HepG2 (cell line): ENCODE results near the gene FXYD6. TPM values are rescaled to one million over a fixed set of nuclear protein-coding genes. Genes with fewer than 3 reads are reported as not detected.
A peak's percentile ranks its signal among the peaks of the same experiment; 100 is the strongest.

Experiments
- ATAC-seq: fragments of 200-7000 bp; cut with Tn5 transposase; 3 replicates; pipeline ENCODE4 v1.9.1; 2020; ENCODE audit warnings: mild to moderate bottlenecking, moderate library complexity
- BruUV-seq: library from RNA; stranded (reverse); fragments of 400-500 nt; replicated peaks from 2 replicates; lab custom pipeline; 2021; lab: Mats Ljungman, UMichigan
- CTCF ChIA-PET: fragments of 300-600 bp; formaldehyde crosslinking; extraction: SDS; loops from one replicate; lab custom pipeline; 2021; ENCODE audit warnings: low total read pairs, inconsistent platforms, low intra/inter-chr PET ratio; lab: Yijun Ruan, JAX
- POLR2A ChIA-PET: fragments of 350-600 bp; sonication (Branson Sonifier 250); formaldehyde crosslinking; loops from one replicate; lab custom pipeline; 2020; ENCODE audit warnings: antibody characterized with exemption, inconsistent platforms; lab: Yijun Ruan, JAX
- DNase-seq: peaks from one replicate; pipeline ENCODE4 v3.0.0-alpha.2; 2015; ENCODE audit warnings: low spot score
- FAIRE-seq: peaks from 3 replicates; lab custom pipeline; 2011; peaks lifted over from hg19 to GRCh38; lab: Jason Lieb, UNC
- H2AFZ ChIP-seq: one replicate; pipeline ENCODE4 v1.6.1; 2011; ENCODE audit warnings: low read length, inconsistent platforms
- H3K27ac ChIP-seq: fragments of 300-600 bp; 3 replicates; pipeline ENCODE4 v1.8.0; 2011; ENCODE audit warnings: mixed run types, mild to moderate bottlenecking, mixed read lengths, low read length, inconsistent platforms; ENCODE audit not compliant: insufficient read depth; ENCODE audit errors: extremely low read length
- H3K27me3 ChIP-seq, 2 experiments: fragments of 200-600 bp in 1 of 2; 2 replicates in 1 of 2; 3 replicates in 1 of 2; pipeline versions ENCODE4 v1.6.0 to v1.8.0; 2011; ENCODE audit warnings: low read length in 2 of 2, mild to moderate bottlenecking in 2 of 2, moderate library complexity in 2 of 2, inconsistent platforms in 1 of 2; ENCODE audit not compliant: insufficient read depth in 2 of 2, control insufficient read depth in 1 of 2
- H3K36me3 ChIP-seq, 2 experiments: fragments of 200-600 bp in 1 of 2; replicated peaks in 1 of 2; 2 replicates in 1 of 2; 3 replicates in 1 of 2; pipeline versions ENCODE4 v1.5.1 to v1.8.0; 2011; ENCODE audit warnings: low read length in 2 of 2, inconsistent platforms in 1 of 2; ENCODE audit not compliant: insufficient read depth in 2 of 2, control insufficient read depth in 1 of 2
- H3K4me1 ChIP-seq: 2 replicates; pipeline ENCODE4 v1.5.1; 2012; ENCODE audit warnings: low read length, inconsistent platforms; ENCODE audit not compliant: insufficient read depth
- H3K4me2 ChIP-seq: 2 replicates; pipeline ENCODE4 v1.6.0; 2011; ENCODE audit warnings: low read depth, low read length, inconsistent platforms
- H3K4me3 ChIP-seq, 3 experiments: fragments of 200-600 bp in 1 of 3; sonication (generic), shearing (Covaris generic) in 1 of 3; replicated peaks in 1 of 3; 2 replicates each; pipeline ENCODE4 v1.5.1; 2011 to 2016; ENCODE audit warnings: low read length in 3 of 3, inconsistent platforms in 2 of 3, low read depth in 2 of 3, mild to moderate bottlenecking in 2 of 3, control low read depth in 1 of 3, mixed read lengths in 1 of 3; ENCODE audit not compliant: insufficient read depth in 1 of 3
- H3K79me2 ChIP-seq: one replicate; pipeline ENCODE4 v1.6.1; 2011; ENCODE audit warnings: low read length, inconsistent platforms; ENCODE audit not compliant: insufficient read depth
- H3K9ac ChIP-seq: 2 replicates; pipeline ENCODE4 v1.6.0; 2011; ENCODE audit warnings: mild to moderate bottlenecking, low read depth, low read length, inconsistent platforms; ENCODE audit not compliant: insufficient read depth
- H3K9me3 ChIP-seq: 2 replicates; pipeline ENCODE4 v1.5.1; 2012; ENCODE audit warnings: mild to moderate bottlenecking, low read length
- H4K20me1 ChIP-seq: 2 replicates; pipeline ENCODE4 v1.6.0; 2011; ENCODE audit warnings: inconsistent platforms, mild to moderate bottlenecking, low read length, moderate library complexity; ENCODE audit not compliant: insufficient read depth
- BRCA1 ChIP-seq: sonication (generic); formaldehyde crosslinking; IDR thresholded peaks from 2 replicates; pipeline ENCODE4 v1.4.0; 2020; ENCODE audit warnings: missing genetic modification reagents
- CEBPG ChIP-seq: IDR thresholded peaks from 2 replicates; pipeline ENCODE4 v1.6.1; 2016
- ESRRA ChIP-seq: sonication (generic); formaldehyde crosslinking; IDR thresholded peaks from 2 replicates; pipeline ENCODE4 v1.5.1; 2020; ENCODE audit warnings: mild to moderate bottlenecking, low read depth, missing genetic modification reagents
- PRPF4 ChIP-seq: fragments of 200-400 bp; formaldehyde crosslinking; IDR thresholded peaks from 2 replicates; pipeline ENCODE4 v1.6.1; 2016; ENCODE audit warnings: low read length, low read depth; ENCODE audit not compliant: poor library complexity, severe bottlenecking
- RNF2 ChIP-seq: fragments of 450-650 bp; conservative IDR thresholded peaks from 2 replicates; pipeline ENCODE4 v1.6.1; 2016; ENCODE audit warnings: low read depth
- SMAD3 ChIP-seq: sonication (generic); formaldehyde crosslinking; IDR thresholded peaks from 2 replicates; pipeline ENCODE4 v1.4.0; 2020; ENCODE audit warnings: missing genetic modification reagents
- STAG1 ChIP-seq: sonication (generic); formaldehyde crosslinking; IDR thresholded peaks from 2 replicates; pipeline ENCODE4 v1.4.0; 2020; ENCODE audit warnings: missing genetic modification reagents
- ZBTB8A ChIP-seq: sonication (generic); formaldehyde crosslinking; IDR thresholded peaks from 2 replicates; pipeline ENCODE4 v1.4.0; 2020; ENCODE audit warnings: mild to moderate bottlenecking, low read depth, missing genetic modification reagents, borderline replicate concordance
- ZNF672 ChIP-seq: sonication (generic); formaldehyde crosslinking; IDR thresholded peaks from 2 replicates; pipeline ENCODE4 v1.8.1; 2022; ENCODE audit warnings: missing genetic modification reagents
- WGBS: methylation state at CpG from one replicate; pipeline ENCODE4 v1.1.6; 2017; ENCODE audit warnings: low lambda C conversion rate; 5-methylcytosine and 5-hydroxymethylcytosine counted together
- in situ Hi-C: cut with HindIII; loops from 2 replicates; pipeline ENCODE4 v1.10.0; 2017; ENCODE audit warnings: low pct_unique_long_range_greater_than_20kb; ENCODE audit not compliant: extremely low pct_ligation_motif_present
- intact Hi-C: fragments of 100-400 bp; cut with micrococcal nuclease; formaldehyde crosslinking; loops from one replicate; pipeline ENCODE4 v1.10.0; 2022; ENCODE audit not compliant: unreplicated experiment
- polyA plus RNA-seq, 8 experiments: library from polyadenylated mRNA; depleted of rRNA in 3 of 8; stranded (reverse) in 7 of 8; unstranded in 1 of 8; fragments of >200 nt; fragmentation: Illumina TruSeq in 4 of 8; extraction: Trizol in 4 of 8; gene quantifications; 2 replicates each; pipeline versions ENCODE4 v1.2.1 to v1.2.3, GENCODE V29; 2011 to 2016; ENCODE audit warnings: low read depth in 4 of 8, missing spikeins in 1 of 8, mixed read lengths in 1 of 8; ENCODE audit not compliant: insufficient read depth in 1 of 8
- total RNA-seq, 5 experiments: library from RNA; depleted of rRNA; stranded (reverse); fragments of >200 nt; fragmentation: Illumina TruSeq; extraction: Trizol; gene quantifications; 2 replicates each; pipeline ENCODE4 v1.2.3, GENCODE V29; 2016; ENCODE audit warnings: low read depth in 1 of 5
- TF ChIP-seq, protein P1 (sequence below): IDR thresholded peaks from 2 replicates; pipeline ENCODE4 v1.6.1; 2018; ENCODE audit warnings: missing genetic modification reagents
- TF ChIP-seq, protein P2 (sequence below): sonication (generic); formaldehyde crosslinking; IDR thresholded peaks from 2 replicates; pipeline ENCODE4 v1.8.1; 2023; ENCODE audit warnings: mild to moderate bottlenecking, missing genetic modification reagents
- TF ChIP-seq, protein P3 (sequence below): sonication (generic); formaldehyde crosslinking; IDR thresholded peaks from 2 replicates; pipeline ENCODE4 v1.5.1; 2020; ENCODE audit warnings: missing genetic modification reagents, mild to moderate bottlenecking, borderline replicate concordance
- TF ChIP-seq, protein P4 (sequence below): sonication (generic); formaldehyde crosslinking; IDR thresholded peaks from 2 replicates; pipeline ENCODE4 v1.4.0; 2020; ENCODE audit warnings: missing genetic modification reagents
- TF ChIP-seq, protein P5 (sequence below): sonication (generic); formaldehyde crosslinking; IDR thresholded peaks from 2 replicates; pipeline ENCODE4 v1.4.0; 2020; ENCODE audit warnings: mild to moderate bottlenecking, missing genetic modification reagents

FXYD6 gene
- total and polyA plus RNA-seq, 2 of the 13 experiments (the other 11 are each of a cell fraction or from before 2014, with no cell fraction given): not detected

DNA sequence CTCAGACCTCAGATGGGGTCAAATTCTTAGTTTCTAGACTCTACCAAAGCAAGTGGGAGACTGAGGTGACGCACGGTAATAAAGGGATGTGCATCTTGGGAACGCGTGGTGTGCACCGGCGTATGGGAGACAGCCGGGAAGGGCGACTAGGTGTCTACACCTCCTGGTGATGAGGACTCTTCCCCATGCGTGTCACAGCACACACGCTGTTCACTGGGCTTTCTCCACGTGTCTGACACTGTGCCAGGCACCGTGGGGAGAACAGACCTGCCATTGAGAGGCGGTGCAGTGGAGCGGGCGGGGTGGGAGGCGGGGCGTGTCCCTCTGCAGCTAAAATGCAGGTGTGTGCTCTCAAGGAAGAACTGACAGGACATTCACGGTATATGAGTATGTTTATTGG, 5.3 kb downstream of the FXYD6 start:
- Histone ChIP-seq H3K4me2 (no peak overlapping the region), H4K20me1 (no peaks in the 10 kb centered on the region), H3K27ac (no peak overlapping the region), H3K36me3 (no peaks in the 10 kb centered on the region), H3K9ac (no peak overlapping the region), H3K27me3 (peaks cover 9 to 94% of the 10 kb centered on the region in 2 experiments; a peak in 4 of 5 replicates), H3K9me3 (no peaks in the 10 kb centered on the region), H3K79me2 (no peaks in the 10 kb centered on the region), H3K4me3 (no peak overlapping the region), H3K4me1 (no peaks in the 10 kb centered on the region), H2AFZ (no peak overlapping the region)
- FAIRE-seq: no peak
- TF ChIP-seq BRCA1 (CRISPR knock-in tag) (no peak), PRPF4 (no peak), SMAD3 (CRISPR knock-in tag) (no peak), RNF2 (no peak), ZBTB8A (no peak)
- TF ChIP-seq, protein P1, sequence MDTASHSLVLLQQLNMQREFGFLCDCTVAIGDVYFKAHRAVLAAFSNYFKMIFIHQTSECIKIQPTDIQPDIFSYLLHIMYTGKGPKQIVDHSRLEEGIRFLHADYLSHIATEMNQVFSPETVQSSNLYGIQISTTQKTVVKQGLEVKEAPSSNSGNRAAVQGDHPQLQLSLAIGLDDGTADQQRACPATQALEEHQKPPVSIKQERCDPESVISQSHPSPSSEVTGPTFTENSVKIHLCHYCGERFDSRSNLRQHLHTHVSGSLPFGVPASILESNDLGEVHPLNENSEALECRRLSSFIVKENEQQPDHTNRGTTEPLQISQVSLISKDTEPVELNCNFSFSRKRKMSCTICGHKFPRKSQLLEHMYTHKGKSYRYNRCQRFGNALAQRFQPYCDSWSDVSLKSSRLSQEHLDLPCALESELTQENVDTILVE (CRISPR knock-in tag): no peak
- WGBS: 33% methylated on average over 18 of the region's 18 CpGs
- CTCF ChIA-PET: no interaction called here
- POLR2A ChIA-PET: no interaction called here
- no peak for ATAC-seq
- BruUV-seq: no TSS peak
- no peak for DNase-seq
- in situ Hi-C loops (no loop called here), intact Hi-C loops (no loop called here)

DNA sequence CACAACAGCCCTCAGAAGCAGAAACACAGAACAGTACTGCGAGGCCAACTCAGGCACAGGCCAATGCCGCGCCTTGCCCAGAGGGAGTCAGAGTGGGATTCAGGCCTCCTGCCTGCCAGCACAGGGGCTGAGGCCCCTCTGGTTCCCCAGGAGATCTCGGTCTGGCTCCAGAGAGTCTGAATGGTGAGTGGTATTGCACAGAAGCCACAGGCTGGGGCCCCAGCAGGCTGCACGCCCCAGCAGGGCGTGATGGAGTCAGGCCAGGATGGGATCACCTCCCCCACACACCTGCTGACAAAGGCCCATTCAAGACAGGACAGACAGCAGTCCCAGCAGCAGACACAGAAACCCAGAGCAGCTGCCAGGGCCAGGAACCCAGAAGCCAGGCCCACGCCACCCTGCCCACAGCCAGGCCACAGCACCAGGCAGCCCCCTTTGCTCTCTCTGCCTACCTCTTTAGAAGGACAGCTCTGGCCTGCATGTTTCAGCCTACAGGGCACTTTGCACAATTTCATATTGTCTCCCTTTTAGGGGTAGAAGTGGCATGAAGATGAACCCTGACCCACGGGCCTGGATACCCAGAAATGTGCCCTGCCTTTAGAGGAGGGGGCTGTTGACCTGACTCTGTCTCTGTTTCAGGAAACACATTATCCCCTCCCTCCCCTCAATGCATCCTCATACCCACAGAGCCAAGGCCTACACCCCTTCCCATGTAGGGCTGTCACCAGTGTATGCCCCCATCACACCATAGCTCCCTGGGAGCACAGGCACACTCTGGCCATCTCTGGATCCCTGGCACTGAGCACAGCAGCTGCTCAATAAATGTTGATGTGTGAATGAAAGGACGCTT, 6.1 kb downstream of the FXYD6 start:
- POLR2A ChIA-PET: no interaction called here
- H3K9ac ChIP-seq: no peak overlapping the region
- 20% methylated on average over 3 of the region's 9 CpGs for WGBS
- peaks cover 7 to 86% of the 10 kb centered on the region in 2 experiments; a peak in 4 of 5 replicates for H3K27me3 ChIP-seq
- no peak overlapping the region for H3K27ac ChIP-seq
- no peaks in the 10 kb centered on the region for H3K79me2 ChIP-seq
- no peak overlapping the region for H2AFZ ChIP-seq
- no peaks in the 10 kb centered on the region for H3K9me3 ChIP-seq
- in situ Hi-C loops (no loop called here), intact Hi-C loops (no loop called here)
- CTCF ChIA-PET: no interaction called here
- no peak overlapping the region for H3K4me3 ChIP-seq
- BruUV-seq: no TSS peak
- no peaks in the 10 kb centered on the region for H3K4me1 ChIP-seq
- FAIRE-seq (no peak), DNase-seq (no peak), ATAC-seq (peak; percentile 34; the same call in 2 of the 3 replicates)
- no peak overlapping the region for H3K4me2 ChIP-seq
- H4K20me1 ChIP-seq: no peaks in the 10 kb centered on the region
- H3K36me3 ChIP-seq: no peaks in the 10 kb centered on the region
- TF ChIP-seq CEBPG: no peak
- TF ChIP-seq STAG1 (CRISPR knock-in tag): no peak
- TF ChIP-seq, protein P2, sequence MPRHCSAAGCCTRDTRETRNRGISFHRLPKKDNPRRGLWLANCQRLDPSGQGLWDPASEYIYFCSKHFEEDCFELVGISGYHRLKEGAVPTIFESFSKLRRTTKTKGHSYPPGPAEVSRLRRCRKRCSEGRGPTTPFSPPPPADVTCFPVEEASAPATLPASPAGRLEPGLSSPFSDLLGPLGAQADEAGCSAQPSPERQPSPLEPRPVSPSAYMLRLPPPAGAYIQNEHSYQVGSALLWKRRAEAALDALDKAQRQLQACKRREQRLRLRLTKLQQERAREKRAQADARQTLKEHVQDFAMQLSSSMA (CRISPR knock-in tag): no peak
- TF ChIP-seq, protein P3, sequence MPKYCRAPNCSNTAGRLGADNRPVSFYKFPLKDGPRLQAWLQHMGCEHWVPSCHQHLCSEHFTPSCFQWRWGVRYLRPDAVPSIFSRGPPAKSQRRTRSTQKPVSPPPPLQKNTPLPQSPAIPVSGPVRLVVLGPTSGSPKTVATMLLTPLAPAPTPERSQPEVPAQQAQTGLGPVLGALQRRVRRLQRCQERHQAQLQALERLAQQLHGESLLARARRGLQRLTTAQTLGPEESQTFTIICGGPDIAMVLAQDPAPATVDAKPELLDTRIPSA (CRISPR knock-in tag): no peak
- TF ChIP-seq, protein P4, sequence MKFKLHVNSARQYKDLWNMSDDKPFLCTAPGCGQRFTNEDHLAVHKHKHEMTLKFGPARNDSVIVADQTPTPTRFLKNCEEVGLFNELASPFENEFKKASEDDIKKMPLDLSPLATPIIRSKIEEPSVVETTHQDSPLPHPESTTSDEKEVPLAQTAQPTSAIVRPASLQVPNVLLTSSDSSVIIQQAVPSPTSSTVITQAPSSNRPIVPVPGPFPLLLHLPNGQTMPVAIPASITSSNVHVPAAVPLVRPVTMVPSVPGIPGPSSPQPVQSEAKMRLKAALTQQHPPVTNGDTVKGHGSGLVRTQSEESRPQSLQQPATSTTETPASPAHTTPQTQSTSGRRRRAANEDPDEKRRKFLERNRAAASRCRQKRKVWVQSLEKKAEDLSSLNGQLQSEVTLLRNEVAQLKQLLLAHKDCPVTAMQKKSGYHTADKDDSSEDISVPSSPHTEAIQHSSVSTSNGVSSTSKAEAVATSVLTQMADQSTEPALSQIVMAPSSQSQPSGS (CRISPR knock-in tag): no peak
- no peak for TF ChIP-seq ESRRA (CRISPR knock-in tag)
- TF ChIP-seq ZNF672 (CRISPR knock-in tag): no peak
- TF ChIP-seq, protein P5, sequence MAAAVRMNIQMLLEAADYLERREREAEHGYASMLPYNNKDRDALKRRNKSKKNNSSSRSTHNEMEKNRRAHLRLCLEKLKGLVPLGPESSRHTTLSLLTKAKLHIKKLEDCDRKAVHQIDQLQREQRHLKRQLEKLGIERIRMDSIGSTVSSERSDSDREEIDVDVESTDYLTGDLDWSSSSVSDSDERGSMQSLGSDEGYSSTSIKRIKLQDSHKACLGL (CRISPR knock-in tag): no peak
